GM18517 (cell line): Measurements from ENCODE around the gene RANBP9.

ENCODE experiments used
- ATAC-seq: cut with Tn5 transposase; IDR thresholded peaks from one replicate; pipeline ENCODE4 v1.9.1; 2021; ENCODE audit warnings: mild to moderate bottlenecking, moderate library complexity; ENCODE audit not compliant: unreplicated experiment

The RANBP9 gene

GRCh38 chr6:13655700-13656099, 55.9 kb downstream of the RANBP9 start:
- no peak for ATAC-seq

- ATAC-seq: no peak
Observed at GRCh38 chr6:13654496-13654895, 57.1 kb downstream of the RANBP9 start.

GRCh38 chr6:13653296-13653695, 58.3 kb downstream of the RANBP9 start:
- no peak for ATAC-seq

DNA sequence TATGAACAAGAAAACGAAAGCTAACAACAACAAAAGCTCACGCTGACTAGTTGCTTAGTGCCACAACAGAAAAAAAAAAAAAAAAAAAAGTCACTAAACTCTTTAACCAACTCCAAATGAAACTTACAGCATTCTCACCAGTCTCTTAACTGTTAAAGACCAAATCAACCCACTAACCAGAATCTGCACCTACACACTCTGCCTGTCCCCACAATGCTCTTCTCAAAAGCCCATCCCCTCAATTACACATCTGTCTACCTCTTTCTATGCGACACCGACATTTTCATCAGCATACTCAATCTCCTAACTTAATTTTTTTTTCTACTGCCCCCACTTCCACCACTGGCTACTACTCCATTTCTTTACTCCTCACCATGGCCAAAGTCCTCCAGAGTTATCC, 62.2 kb downstream of the RANBP9 start:
- no peak for ATAC-seq

GRCh38 chr6:13648850-13649249, 62.8 kb downstream of the RANBP9 start:
- ATAC-seq: no peak

- ATAC-seq: no peak
Observed at GRCh38 chr6:13643125-13643524, 68.5 kb downstream of the RANBP9 start.

- ATAC-seq: no peak
Observed at GRCh38 chr6:13641315-13641714, 70.3 kb downstream of the RANBP9 start.

DNA sequence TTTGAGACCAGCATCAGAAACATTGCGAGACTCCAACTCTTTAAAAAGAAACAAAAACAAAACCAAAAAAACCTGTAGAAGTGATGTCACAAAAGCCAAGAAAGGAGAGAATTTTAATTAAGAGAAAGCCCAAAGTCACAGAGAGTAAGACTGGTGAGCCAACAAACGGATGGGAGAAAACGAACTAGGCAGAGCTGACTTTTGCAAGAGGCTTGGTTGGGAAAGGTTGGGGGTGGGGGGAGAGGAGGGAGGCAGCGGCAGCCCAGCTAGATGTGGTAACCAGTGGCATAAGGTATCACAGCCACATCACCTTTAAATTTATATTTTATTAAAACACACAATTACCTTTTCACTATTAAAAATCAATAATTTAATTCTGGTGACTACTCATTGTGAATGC, 73.0 kb downstream of the RANBP9 start:
- ATAC-seq: no peak

DNA sequence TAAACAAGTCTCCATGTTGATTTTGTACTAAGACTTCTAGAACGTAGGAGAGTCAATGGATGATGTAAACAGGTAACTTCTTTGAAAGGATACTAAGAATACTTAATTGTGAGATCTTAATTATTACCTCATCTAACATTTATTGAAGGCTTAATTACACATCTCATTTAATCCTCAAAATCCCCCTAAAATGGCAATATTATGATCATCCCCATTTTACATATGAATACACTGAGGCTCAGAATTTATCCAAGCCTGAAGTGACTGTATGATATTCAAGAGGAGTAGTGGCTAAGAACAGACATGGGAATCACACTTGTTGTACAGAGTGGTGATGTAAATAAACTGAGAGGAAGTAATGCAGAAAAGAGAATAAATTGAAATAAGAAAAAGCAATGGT, 73.6 kb downstream of the RANBP9 start:
- no peak for ATAC-seq

DNA sequence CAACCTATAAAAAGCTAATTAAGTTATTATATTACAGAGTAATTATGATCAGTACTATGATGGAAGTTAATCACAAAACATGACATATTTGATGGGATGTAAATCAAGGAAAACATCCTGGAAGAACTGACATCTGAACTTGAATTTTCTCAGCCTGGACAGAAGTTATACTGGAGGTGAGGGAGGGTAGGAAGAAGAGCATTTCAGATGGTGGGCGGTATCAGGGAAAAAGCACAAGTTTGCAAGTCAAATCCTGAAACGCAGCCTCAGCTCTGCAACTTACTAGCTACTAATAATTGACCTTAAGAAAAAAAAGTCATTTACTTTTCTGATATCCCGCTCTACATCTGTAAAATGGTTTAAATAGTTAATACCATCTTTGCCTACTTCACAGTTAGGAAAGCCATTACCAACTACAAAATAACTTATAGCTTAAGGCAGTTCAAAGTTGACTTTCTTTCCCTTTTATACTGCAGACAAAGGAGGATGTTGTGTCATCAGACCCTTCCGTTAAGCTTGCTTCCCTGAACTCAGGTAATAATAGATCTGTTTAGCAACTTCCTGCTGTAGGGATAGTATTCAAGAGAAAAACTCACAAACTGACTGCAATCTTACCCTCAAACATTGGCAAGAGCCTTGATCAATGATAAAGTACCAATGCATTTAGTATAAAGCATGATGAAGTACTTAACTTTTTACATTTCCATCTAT, 75.5 kb downstream of the RANBP9 start:
- no peak for ATAC-seq

GRCh38 chr6:13633343-13633742, 78.3 kb downstream of the RANBP9 start:
- no peak for ATAC-seq

GRCh38 chr6:13630499-13630898, 81.1 kb downstream of the RANBP9 start:
- no peak for ATAC-seq

GRCh38 chr6:13629459-13630116, 82.0 kb downstream of the RANBP9 start:
- no peak for ATAC-seq

GRCh38 chr6:13624871-13625288, 86.8 kb downstream of the RANBP9 start:
- ATAC-seq: no peak

DNA sequence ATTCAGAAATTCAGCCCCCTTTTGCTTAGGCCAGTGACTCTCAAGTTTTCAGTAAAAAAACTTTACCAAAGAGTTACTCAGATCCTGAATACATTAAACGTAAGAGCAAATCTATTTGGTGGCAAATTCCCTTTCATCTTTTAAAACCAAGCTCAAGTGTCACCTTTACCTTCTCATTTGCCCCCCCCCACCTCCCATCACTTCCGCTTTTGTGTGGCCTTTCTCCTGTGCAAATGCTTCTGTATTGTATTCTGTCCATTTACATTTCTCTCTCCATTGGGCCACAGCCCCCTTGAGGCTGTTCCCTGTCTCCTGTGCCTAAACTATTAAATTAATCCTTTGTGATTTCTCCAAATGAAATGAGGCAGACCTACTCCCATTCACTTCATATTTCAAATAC, 94.6 kb downstream of the RANBP9 start:
- no peak for ATAC-seq

- peak; percentile 14 for ATAC-seq
Observed at GRCh38 chr6:13615792-13616120, 95.9 kb downstream of the RANBP9 start.

- peak; percentile 89 for ATAC-seq
Observed at GRCh38 chr6:13614926-13615791, 96.5 kb downstream of the RANBP9 start, which contains the start of gene NOL7. TSS of gene NOL7 (plus strand) at chr6:13615335. CDS start at chr6:13615359, 24 bp downstream.

- ATAC-seq: peak; percentile 4
Observed at GRCh38 chr6:13614126-13614925, 97.3 kb downstream of the RANBP9 start.

- ATAC-seq: no peak
Observed at GRCh38 chr6:13613029-13613594, 98.5 kb downstream of the RANBP9 start.

GRCh38 chr6:13611715-13612114, 99.9 kb downstream of the RANBP9 start:
- ATAC-seq: no peak

GRCh38 chr6:13605634-13606033, 106.0 kb downstream of the RANBP9 start:
- no peak for ATAC-seq
